ENCODE measurements around the gene NEGR1. TPM values are rescaled to one million over a fixed set of nuclear protein-coding genes. Genes with fewer than 3 reads are reported as not detected.

NEGR1 gene
- total and polyA plus RNA-seq, 4 donors, result 0.08 to 0.14 (median 0.12) TPM; not detected in 1

- Histone ChIP-seq H3K27me3 (ENCODE audit: control insufficient read depth in 4 of 4, insufficient read depth in 4 of 4, low read length in 3 of 4) (peaks cover 0 to 2% (median 0%) of the 10 kb centered on the region in 4 donors), H3K9me3 (ENCODE audit: control insufficient read depth in 4 of 4, low read length in 3 of 4) (no peaks in the 10 kb centered on the region), H3K9ac (ENCODE audit: low read depth in 1 of 2, low read length in 2 of 2) (no peak overlapping the region), H3K36me3 (ENCODE audit: control insufficient read depth in 4 of 4, insufficient read depth in 3 of 4, low read depth in 1 of 4, low read length in 3 of 4) (no peaks in the 10 kb centered on the region), H3K4me1 (ENCODE audit: control insufficient read depth in 4 of 4, insufficient read depth in 4 of 4, low read length in 3 of 4) (no peaks in the 10 kb centered on the region), H3K4me3 (ENCODE audit: low read depth in 1 of 3, low read length in 3 of 3) (no peak overlapping the region), H3K27ac (ENCODE audit: low read depth in 1 of 2, low read length in 2 of 2) (no peak overlapping the region)
- no peak for DNase-seq (ENCODE audit: low spot score)
- no peak for TF ChIP-seq RAD21 (IDR thresholded peaks at IDR 0.05)
- TF ChIP-seq FOXA1 (IDR thresholded peaks at IDR 0.05), result no peak
- TF ChIP-seq NR2F2 (IDR thresholded peaks at IDR 0.05), result no peak
- TF ChIP-seq ZBTB33 (IDR thresholded peaks at IDR 0.05), result no peak
- no peak for TF ChIP-seq RXRA (IDR thresholded peaks at IDR 0.05)
- TF ChIP-seq, protein P1, sequence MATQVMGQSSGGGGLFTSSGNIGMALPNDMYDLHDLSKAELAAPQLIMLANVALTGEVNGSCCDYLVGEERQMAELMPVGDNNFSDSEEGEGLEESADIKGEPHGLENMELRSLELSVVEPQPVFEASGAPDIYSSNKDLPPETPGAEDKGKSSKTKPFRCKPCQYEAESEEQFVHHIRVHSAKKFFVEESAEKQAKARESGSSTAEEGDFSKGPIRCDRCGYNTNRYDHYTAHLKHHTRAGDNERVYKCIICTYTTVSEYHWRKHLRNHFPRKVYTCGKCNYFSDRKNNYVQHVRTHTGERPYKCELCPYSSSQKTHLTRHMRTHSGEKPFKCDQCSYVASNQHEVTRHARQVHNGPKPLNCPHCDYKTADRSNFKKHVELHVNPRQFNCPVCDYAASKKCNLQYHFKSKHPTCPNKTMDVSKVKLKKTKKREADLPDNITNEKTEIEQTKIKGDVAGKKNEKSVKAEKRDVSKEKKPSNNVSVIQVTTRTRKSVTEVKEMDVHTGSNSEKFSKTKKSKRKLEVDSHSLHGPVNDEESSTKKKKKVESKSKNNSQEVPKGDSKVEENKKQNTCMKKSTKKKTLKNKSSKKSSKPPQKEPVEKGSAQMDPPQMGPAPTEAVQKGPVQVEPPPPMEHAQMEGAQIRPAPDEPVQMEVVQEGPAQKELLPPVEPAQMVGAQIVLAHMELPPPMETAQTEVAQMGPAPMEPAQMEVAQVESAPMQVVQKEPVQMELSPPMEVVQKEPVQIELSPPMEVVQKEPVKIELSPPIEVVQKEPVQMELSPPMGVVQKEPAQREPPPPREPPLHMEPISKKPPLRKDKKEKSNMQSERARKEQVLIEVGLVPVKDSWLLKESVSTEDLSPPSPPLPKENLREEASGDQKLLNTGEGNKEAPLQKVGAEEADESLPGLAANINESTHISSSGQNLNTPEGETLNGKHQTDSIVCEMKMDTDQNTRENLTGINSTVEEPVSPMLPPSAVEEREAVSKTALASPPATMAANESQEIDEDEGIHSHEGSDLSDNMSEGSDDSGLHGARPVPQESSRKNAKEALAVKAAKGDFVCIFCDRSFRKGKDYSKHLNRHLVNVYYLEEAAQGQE (IDR thresholded peaks at IDR 0.05), result no peak
- TF ChIP-seq GABPA (IDR thresholded peaks at IDR 0.05 in 1 of 2, conservative IDR thresholded peaks at IDR 0.05 in 1 of 2), result no peak
Observed at GRCh38 chr1:72182859-72183258, 99.5 kb downstream of the NEGR1 start.

DNA sequence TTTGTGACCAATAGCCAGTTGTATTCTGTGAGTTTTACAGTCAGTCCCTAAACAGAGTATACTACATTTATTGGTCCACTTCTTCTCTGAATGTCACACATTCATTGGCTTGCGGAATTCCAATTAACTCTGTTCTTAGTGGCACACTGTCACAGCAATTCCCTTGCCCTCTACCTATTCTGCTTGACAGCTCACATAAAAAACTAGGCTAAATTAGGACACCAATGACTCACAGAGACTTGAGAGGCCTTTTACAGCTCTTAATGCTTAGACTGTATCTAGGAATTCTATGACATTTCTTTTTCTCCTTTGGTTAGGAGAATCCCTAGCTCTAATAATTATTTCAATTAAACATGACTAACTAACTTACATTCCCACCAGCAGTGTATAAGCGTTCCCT lies 104.1 kb downstream of the NEGR1 start:
- WGBS, result 88% methylated on average over 2 of the region's 2 CpGs
- no peaks in the 10 kb centered on the region for H3K36me3 ChIP-seq (ENCODE audit: control insufficient read depth in 4 of 4, insufficient read depth in 3 of 4, low read depth in 1 of 4, low read length in 3 of 4)

More for the DNA sequence above, 104.1 kb downstream of the NEGR1 start:
- TF ChIP-seq RXRA (IDR thresholded peaks at IDR 0.05) (no peak), ATF3 (IDR thresholded peaks at IDR 0.05) (no peak), MAX (IDR thresholded peaks at IDR 0.05) (no peak), FOXA1 (IDR thresholded peaks at IDR 0.05) (no peak), HNF4A (conservative IDR thresholded peaks at IDR 0.05) (no peak), SP1 (IDR thresholded peaks at IDR 0.05) (no peak), TAF1 (conservative IDR thresholded peaks at IDR 0.05) (no peak), CTCF (IDR thresholded peaks at IDR 0.05; ENCODE audit: low read depth, low read length, missing input control) (no peak)
- TF ChIP-seq, protein P1 (IDR thresholded peaks at IDR 0.05), result no peak
- H3K27ac ChIP-seq (ENCODE audit: low read depth in 1 of 2, low read length in 2 of 2), result no peak overlapping the region
- H3K27me3 ChIP-seq (ENCODE audit: control insufficient read depth in 4 of 4, insufficient read depth in 4 of 4, low read length in 3 of 4), result peaks cover 0 to 2% (median 0%) of the 10 kb centered on the region in 4 donors
- H3K4me1 ChIP-seq (ENCODE audit: control insufficient read depth in 4 of 4, insufficient read depth in 4 of 4, low read length in 3 of 4), result no peaks in the 10 kb centered on the region
- no peak for DNase-seq (ENCODE audit: low spot score)
- H3K9me3 ChIP-seq (ENCODE audit: control insufficient read depth in 4 of 4, low read length in 3 of 4), result no peaks in the 10 kb centered on the region
- no peak overlapping the region for H3K4me3 ChIP-seq (ENCODE audit: low read depth in 1 of 3, low read length in 3 of 3)
- no peak overlapping the region for H3K9ac ChIP-seq (ENCODE audit: low read depth in 1 of 2, low read length in 2 of 2)
